ENCODE results near the gene ZNF486. TPM values are rescaled to one million over a fixed set of nuclear protein-coding genes. Genes with fewer than 3 reads are reported as not detected.
"Not testable (repeated sequence)": the region's sequence is repeated elsewhere in the genome, so short reads cannot be mapped to it uniquely, and the experiment has no call there.

The ZNF486 gene
- total and polyA plus RNA-seq, 4 donors: 0.31 to 2.8 (median 0.57) TPM

GRCh38 chr19:20171285-20171684 is 4.3 kb downstream of the ZNF486 start:
- H3K4me1 ChIP-seq (ENCODE audit: control insufficient read depth in 4 of 4, insufficient read depth in 4 of 4, low read length in 3 of 4): no peaks in the 10 kb centered on the region
- no peak for DNase-seq (ENCODE audit: low spot score)
- H3K9me3 ChIP-seq (ENCODE audit: control insufficient read depth in 4 of 4, low read length in 3 of 4): peaks cover 0 to 21% (median 2%) of the 10 kb centered on the region in 4 donors
- no peak overlapping the region for H3K9ac ChIP-seq (ENCODE audit: low read depth in 1 of 2, low read length in 2 of 2)
- H3K36me3 ChIP-seq (ENCODE audit: control insufficient read depth in 4 of 4, insufficient read depth in 3 of 4, low read depth in 1 of 4, low read length in 3 of 4): no peaks in the 10 kb centered on the region
- 88% methylated on average over 3 of the region's 3 CpGs for WGBS
- no peak overlapping the region for H3K4me3 ChIP-seq (ENCODE audit: low read depth in 1 of 3, low read length in 3 of 3)
- TF ChIP-seq TAF1 (conservative IDR thresholded peaks at IDR 0.05) (no peak), NR2F2 (IDR thresholded peaks at IDR 0.05) (no peak)
- H3K27ac ChIP-seq (ENCODE audit: low read depth in 1 of 2, low read length in 2 of 2): no peak overlapping the region
- peaks cover 0 to 2% (median 0%) of the 10 kb centered on the region in 4 donors for H3K27me3 ChIP-seq (ENCODE audit: control insufficient read depth in 4 of 4, insufficient read depth in 4 of 4, low read length in 3 of 4)

- not testable (repeated sequence) for H3K4me1 ChIP-seq (ENCODE audit: control insufficient read depth in 4 of 4, insufficient read depth in 4 of 4, low read length in 3 of 4); H3K36me3 ChIP-seq (ENCODE audit: control insufficient read depth in 4 of 4, insufficient read depth in 3 of 4, low read depth in 1 of 4, low read length in 3 of 4); H3K27ac ChIP-seq (ENCODE audit: low read depth in 1 of 2, low read length in 2 of 2); H3K27me3 ChIP-seq (ENCODE audit: control insufficient read depth in 4 of 4, insufficient read depth in 4 of 4, low read length in 3 of 4); H3K9ac ChIP-seq (ENCODE audit: low read depth in 1 of 2, low read length in 2 of 2); H3K9me3 ChIP-seq (ENCODE audit: control insufficient read depth in 4 of 4, low read length in 3 of 4); DNase-seq (ENCODE audit: low spot score); H3K4me3 ChIP-seq (ENCODE audit: low read depth in 1 of 3, low read length in 3 of 3)
- 96% methylated on average over 28 of the region's 28 CpGs for WGBS
Observed at GRCh38 chr19:20175848-20176247, 8.8 kb downstream of the ZNF486 start.

- H3K27me3 ChIP-seq (ENCODE audit: control insufficient read depth in 4 of 4, insufficient read depth in 4 of 4, low read length in 3 of 4); H3K4me1 ChIP-seq (ENCODE audit: control insufficient read depth in 4 of 4, insufficient read depth in 4 of 4, low read length in 3 of 4); H3K9ac ChIP-seq (ENCODE audit: low read depth in 1 of 2, low read length in 2 of 2); DNase-seq (ENCODE audit: low spot score); H3K36me3 ChIP-seq (ENCODE audit: control insufficient read depth in 4 of 4, insufficient read depth in 3 of 4, low read depth in 1 of 4, low read length in 3 of 4); H3K4me3 ChIP-seq (ENCODE audit: low read depth in 1 of 3, low read length in 3 of 3); H3K9me3 ChIP-seq (ENCODE audit: control insufficient read depth in 4 of 4, low read length in 3 of 4); H3K27ac ChIP-seq (ENCODE audit: low read depth in 1 of 2, low read length in 2 of 2): not testable (repeated sequence)
Observed at GRCh38 chr19:20179956-20180355, 12.9 kb downstream of the ZNF486 start.

- H3K4me3 ChIP-seq (ENCODE audit: low read depth in 1 of 3, low read length in 3 of 3): no peak overlapping the region
- no peaks in the 10 kb centered on the region for H3K36me3 ChIP-seq (ENCODE audit: control insufficient read depth in 4 of 4, insufficient read depth in 3 of 4, low read depth in 1 of 4, low read length in 3 of 4)
- TF ChIP-seq REST (IDR thresholded peaks at IDR 0.05) (no peak), FOXA2 (IDR thresholded peaks at IDR 0.05) (no peak), TAF1 (conservative IDR thresholded peaks at IDR 0.05) (no peak), HNF4A (conservative IDR thresholded peaks at IDR 0.05) (no peak), YY1 (IDR thresholded peaks at IDR 0.05) (no peak), RXRA (IDR thresholded peaks at IDR 0.05) (no peak), EGR1 (IDR thresholded peaks at IDR 0.05; ENCODE audit: low read depth in 2 of 2) (no peak), CTCF (IDR thresholded peaks at IDR 0.05; ENCODE audit: low read depth, low read length, missing input control) (no peak), RAD21 (IDR thresholded peaks at IDR 0.05) (no peak), JUND (IDR thresholded peaks at IDR 0.05) (no peak), ZBTB33 (IDR thresholded peaks at IDR 0.05) (no peak), MAX (IDR thresholded peaks at IDR 0.05) (no peak), FOXA1 (IDR thresholded peaks at IDR 0.05) (no peak)
- no peaks in the 10 kb centered on the region for H3K27me3 ChIP-seq (ENCODE audit: control insufficient read depth in 4 of 4, insufficient read depth in 4 of 4, low read length in 3 of 4)
- no peak overlapping the region for H3K27ac ChIP-seq (ENCODE audit: low read depth in 1 of 2, low read length in 2 of 2)
- H3K9ac ChIP-seq (ENCODE audit: low read depth in 1 of 2, low read length in 2 of 2): no peak overlapping the region
- H3K4me1 ChIP-seq (ENCODE audit: control insufficient read depth in 4 of 4, insufficient read depth in 4 of 4, low read length in 3 of 4): no peaks in the 10 kb centered on the region
- DNase-seq (ENCODE audit: low spot score): no peak
- H3K9me3 ChIP-seq (ENCODE audit: control insufficient read depth in 4 of 4, low read length in 3 of 4): peaks cover 0 to 5% (median 2%) of the 10 kb centered on the region in 4 donors
Observed at GRCh38 chr19:20182222-20182785, 15.3 kb downstream of the ZNF486 start.
